IMR-90 (cell line): ENCODE measurements around the gene GPR153. TPM values are rescaled to one million over a fixed set of nuclear protein-coding genes. Genes with fewer than 3 reads are reported as not detected.

Source experiments
- BHLHE40 ChIP-seq: fragments of 150-350 bp; IDR thresholded peaks from 2 replicates; pipeline ENCODE4 v1.6.1; 2016; ENCODE audit warnings: mild to moderate bottlenecking, low read depth, low read length
- MAZ ChIP-seq: IDR thresholded peaks from 2 replicates; pipeline ENCODE4 v1.6.1; 2012; ENCODE audit warnings: low read depth, mild to moderate bottlenecking, low read length, improper control_type of control experiment, moderate library complexity, borderline replicate concordance
- polyA plus RNA-seq, 3 experiments: library from polyadenylated mRNA; depleted of rRNA; stranded (reverse); fragments of >200 nt; gene quantifications; 2 replicates each; pipeline ENCODE4 v1.2.3, GENCODE V29; 2012; ENCODE audit warnings: low replicate concordance in 1 of 3
- total RNA-seq: library from RNA; depleted of rRNA; stranded (reverse); fragments of >200 nt; gene quantifications from 2 replicates; pipeline ENCODE4 v1.2.3, GENCODE V29; 2012
- TF ChIP-seq, protein P1 (sequence below): conservative IDR thresholded peaks from 2 replicates; pipeline ENCODE4 v1.5.1; 2012; ENCODE audit warnings: mild to moderate bottlenecking, low read depth, low read length, improper control_type of control experiment

The GPR153 gene
- total and polyA plus RNA-seq, 2 of the 4 experiments (the other 2 are of a cell fraction) = 1.8 to 5.2 TPM

DNA sequence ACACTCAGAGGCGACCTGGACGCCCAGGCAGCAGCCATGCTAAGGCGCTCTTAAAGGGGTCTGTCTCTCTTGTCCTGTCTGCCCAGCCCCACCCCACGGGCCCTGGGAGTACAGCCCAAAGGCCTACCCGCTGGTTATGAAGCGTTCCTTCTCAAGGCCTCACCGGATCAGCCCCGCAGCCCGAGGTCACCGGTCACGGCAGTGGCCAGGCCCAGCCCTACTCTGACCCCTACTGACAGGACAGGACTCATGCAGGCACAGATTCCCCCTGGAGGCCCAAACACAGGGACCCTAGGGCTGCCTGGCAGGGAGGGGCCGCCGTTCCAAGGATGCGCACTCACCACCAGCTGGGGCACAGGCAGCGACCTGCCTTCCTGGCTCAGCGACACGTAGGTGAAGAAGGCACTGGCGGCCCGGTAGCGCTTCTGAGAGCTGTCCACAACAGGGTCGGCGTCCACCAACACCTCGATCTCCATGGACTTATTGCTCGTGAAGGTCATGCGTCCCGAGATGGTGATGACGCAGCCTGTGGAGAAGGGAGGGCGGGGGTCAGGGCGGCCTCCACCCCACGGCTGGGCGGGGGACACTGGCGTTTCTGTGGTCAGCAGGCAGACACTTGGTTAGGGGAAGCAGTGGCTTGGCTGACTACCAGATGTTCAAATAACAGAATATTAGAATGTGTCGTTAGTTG is 20.0 kb upstream of the GPR153 start (continued):
- TF ChIP-seq, protein P1, sequence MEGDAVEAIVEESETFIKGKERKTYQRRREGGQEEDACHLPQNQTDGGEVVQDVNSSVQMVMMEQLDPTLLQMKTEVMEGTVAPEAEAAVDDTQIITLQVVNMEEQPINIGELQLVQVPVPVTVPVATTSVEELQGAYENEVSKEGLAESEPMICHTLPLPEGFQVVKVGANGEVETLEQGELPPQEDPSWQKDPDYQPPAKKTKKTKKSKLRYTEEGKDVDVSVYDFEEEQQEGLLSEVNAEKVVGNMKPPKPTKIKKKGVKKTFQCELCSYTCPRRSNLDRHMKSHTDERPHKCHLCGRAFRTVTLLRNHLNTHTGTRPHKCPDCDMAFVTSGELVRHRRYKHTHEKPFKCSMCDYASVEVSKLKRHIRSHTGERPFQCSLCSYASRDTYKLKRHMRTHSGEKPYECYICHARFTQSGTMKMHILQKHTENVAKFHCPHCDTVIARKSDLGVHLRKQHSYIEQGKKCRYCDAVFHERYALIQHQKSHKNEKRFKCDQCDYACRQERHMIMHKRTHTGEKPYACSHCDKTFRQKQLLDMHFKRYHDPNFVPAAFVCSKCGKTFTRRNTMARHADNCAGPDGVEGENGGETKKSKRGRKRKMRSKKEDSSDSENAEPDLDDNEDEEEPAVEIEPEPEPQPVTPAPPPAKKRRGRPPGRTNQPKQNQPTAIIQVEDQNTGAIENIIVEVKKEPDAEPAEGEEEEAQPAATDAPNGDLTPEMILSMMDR = peak; percentile 38
- no peak for TF ChIP-seq BHLHE40
- TF ChIP-seq MAZ = no peak
